ENCODE results near the gene MEDAG. TPM values are rescaled to one million over a fixed set of nuclear protein-coding genes. Genes with fewer than 3 reads are reported as not detected.
"Not testable (repeated sequence)": the region's sequence is repeated elsewhere in the genome, so short reads cannot be mapped to it uniquely, and the experiment has no call there.

The MEDAG gene
- total and polyA plus RNA-seq, 8 donors, result 0.89 to 57.9 (median 7.5) TPM

- Histone ChIP-seq H3K4me1 (no peaks in the 10 kb centered on the region), H3K36me3 (no peaks in the 10 kb centered on the region), H3K9me3 (no peaks in the 10 kb centered on the region), H3K27me3 (peaks cover 0 to 5% (median 0%) of the 10 kb centered on the region in 3 donors), H3K4me3 (no peak overlapping the region), H3K27ac (no peak overlapping the region)
- no peak for TF ChIP-seq POLR2AphosphoS5 (IDR thresholded peaks at IDR 0.05)
- intact Hi-C loops (cut with DNase I; ENCODE audit: low total_unique reads), result no loop called here
- 81 to 90% (median 86%) methylated on average over 1 of the region's 1 CpG for WGBS, 5 donors
- DNase-seq, result no peak
Measured at GRCh38 chr13:30925429-30925828, 19.4 kb downstream of the MEDAG start.

GRCh38 chr13:30926781-30927180 is 20.7 kb downstream of the MEDAG start:
- no peaks in the 10 kb centered on the region for H3K9me3 ChIP-seq
- DNase-seq, result no peak
- no peaks in the 10 kb centered on the region for H3K4me1 ChIP-seq
- 78 to 90% (median 81%) methylated on average over 3 of the region's 3 CpGs for WGBS, 5 donors
- H3K36me3 ChIP-seq, result no peaks in the 10 kb centered on the region
- peaks cover 0 to 14% (median 0%) of the 10 kb centered on the region in 3 donors for H3K27me3 ChIP-seq
- no peak overlapping the region for H3K27ac ChIP-seq
- intact Hi-C loops (cut with DNase I; ENCODE audit: low total_unique reads), result no loop called here
- TF ChIP-seq EP300 (IDR thresholded peaks at IDR 0.05) (no peak), CTCF (IDR thresholded peaks at IDR 0.05) (no peak), POLR2A (IDR thresholded peaks at IDR 0.05) (no peak), POLR2AphosphoS5 (IDR thresholded peaks at IDR 0.05) (no peak)
- no peak overlapping the region for H3K4me3 ChIP-seq

- H3K4me1 ChIP-seq; H3K36me3 ChIP-seq; H3K4me3 ChIP-seq; DNase-seq; H3K27ac ChIP-seq; H3K9me3 ChIP-seq; intact Hi-C loops (cut with DNase I; ENCODE audit: low total_unique reads): not testable (repeated sequence)
- peaks cover 0 to 16% (median 0%) of the 10 kb centered on the region in 3 donors for H3K27me3 ChIP-seq
- WGBS, 5 donors, result 73 to 80% (median 78%) methylated on average over 3 of the region's 3 CpGs
Measured at GRCh38 chr13:30927188-30927587, 21.1 kb downstream of the MEDAG start.

- Histone ChIP-seq H3K9me3 (no peaks in the 10 kb centered on the region), H3K27me3 (peaks cover 0 to 20% (median 3%) of the 10 kb centered on the region in 3 donors), H3K36me3 (no peaks in the 10 kb centered on the region), H3K4me3 (no peak overlapping the region), H3K27ac (no peak overlapping the region), H3K4me1 (no peaks in the 10 kb centered on the region)
- WGBS, 5 donors, result 90 to 96% (median 94%) methylated on average over 1 of the region's 1 CpG
- no peak for DNase-seq
- TF ChIP-seq POLR2A (IDR thresholded peaks at IDR 0.05), result no peak
- TF ChIP-seq CTCF (IDR thresholded peaks at IDR 0.05), result no peak
- no peak for TF ChIP-seq EP300 (IDR thresholded peaks at IDR 0.05)
- TF ChIP-seq POLR2AphosphoS5 (IDR thresholded peaks at IDR 0.05), result no peak
- intact Hi-C loops (cut with DNase I; ENCODE audit: low total_unique reads), result no loop called here
Measured at GRCh38 chr13:30927595-30927994, 21.5 kb downstream of the MEDAG start.

GRCh38 chr13:30928978-30929377 is 22.9 kb downstream of the MEDAG start:
- TF ChIP-seq POLR2A (IDR thresholded peaks at IDR 0.05) (no peak), CTCF (IDR thresholded peaks at IDR 0.05) (no peak), EP300 (IDR thresholded peaks at IDR 0.05) (no peak), POLR2AphosphoS5 (IDR thresholded peaks at IDR 0.05) (no peak)
- Histone ChIP-seq H3K4me3 (no peak overlapping the region), H3K9me3 (no peaks in the 10 kb centered on the region), H3K36me3 (no peaks in the 10 kb centered on the region), H3K4me1 (no peaks in the 10 kb centered on the region), H3K27ac (no peak overlapping the region), H3K27me3 (peaks cover 0 to 33% (median 7%) of the 10 kb centered on the region in 3 donors)
- intact Hi-C loops (cut with DNase I; ENCODE audit: low total_unique reads), result no loop called here
- DNase-seq, result no peak
- WGBS, 5 donors, result 69 to 89% (median 73%) methylated on average over 5 of the region's 5 CpGs
